Ovary (tissue), 3 donors: ENCODE results near the gene ENPP3.

Experiments
- EP300 ChIP-seq: sonication (generic); formaldehyde crosslinking; IDR thresholded peaks from one replicate; pipeline ENCODE4 v1.6.1; 2017; ENCODE audit warnings: antibody characterized with exemption
- POLR2A ChIP-seq: fragments of 450-650 bp; IDR thresholded peaks from one replicate; pipeline ENCODE4 v1.6.1; 2017; ENCODE audit warnings: antibody characterized with exemption, mild to moderate bottlenecking, moderate library complexity
- TF ChIP-seq, protein P1 (sequence below), 3 donors: fragments of 450-650 bp in 2 of 3; fragments of 200-600 bp in 1 of 3; IDR thresholded peaks; one replicate each; pipeline versions ENCODE4 v1.5.1 to v1.8.0; 2016 to 2022; ENCODE audit warnings: antibody characterized with exemption in 3 of 3, mild to moderate bottlenecking in 1 of 3
- donor health status: DM: no; HTN: no; CAD: no.

DNA sequence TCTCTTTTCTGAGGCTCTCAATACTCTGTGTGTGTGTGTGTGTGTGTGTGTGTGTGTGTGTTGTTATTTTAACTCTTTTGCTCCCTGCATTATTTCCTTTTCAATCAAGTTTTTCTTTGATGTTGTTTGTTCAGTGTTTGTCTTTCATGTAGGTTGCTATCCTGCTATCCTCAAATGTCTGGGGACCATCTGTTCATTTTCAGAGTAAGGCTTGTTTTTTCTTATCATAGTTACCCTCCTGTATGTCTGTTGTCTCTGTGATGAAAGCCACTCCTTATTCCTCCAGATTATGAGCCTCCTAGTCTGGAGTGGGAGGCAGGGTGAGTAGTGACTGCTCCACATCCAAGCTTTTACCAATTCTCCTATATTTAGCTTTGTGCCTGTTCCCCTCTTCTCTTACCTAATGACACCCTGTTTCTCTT is 9.2 kb downstream of the ENPP3 start:
- TF ChIP-seq, protein P1, sequence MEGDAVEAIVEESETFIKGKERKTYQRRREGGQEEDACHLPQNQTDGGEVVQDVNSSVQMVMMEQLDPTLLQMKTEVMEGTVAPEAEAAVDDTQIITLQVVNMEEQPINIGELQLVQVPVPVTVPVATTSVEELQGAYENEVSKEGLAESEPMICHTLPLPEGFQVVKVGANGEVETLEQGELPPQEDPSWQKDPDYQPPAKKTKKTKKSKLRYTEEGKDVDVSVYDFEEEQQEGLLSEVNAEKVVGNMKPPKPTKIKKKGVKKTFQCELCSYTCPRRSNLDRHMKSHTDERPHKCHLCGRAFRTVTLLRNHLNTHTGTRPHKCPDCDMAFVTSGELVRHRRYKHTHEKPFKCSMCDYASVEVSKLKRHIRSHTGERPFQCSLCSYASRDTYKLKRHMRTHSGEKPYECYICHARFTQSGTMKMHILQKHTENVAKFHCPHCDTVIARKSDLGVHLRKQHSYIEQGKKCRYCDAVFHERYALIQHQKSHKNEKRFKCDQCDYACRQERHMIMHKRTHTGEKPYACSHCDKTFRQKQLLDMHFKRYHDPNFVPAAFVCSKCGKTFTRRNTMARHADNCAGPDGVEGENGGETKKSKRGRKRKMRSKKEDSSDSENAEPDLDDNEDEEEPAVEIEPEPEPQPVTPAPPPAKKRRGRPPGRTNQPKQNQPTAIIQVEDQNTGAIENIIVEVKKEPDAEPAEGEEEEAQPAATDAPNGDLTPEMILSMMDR (IDR thresholded peaks at IDR 0.05), result no peak
- no peak for TF ChIP-seq EP300
- TF ChIP-seq POLR2A, result no peak
